ENCODE data around the gene STAB1.

DNA sequence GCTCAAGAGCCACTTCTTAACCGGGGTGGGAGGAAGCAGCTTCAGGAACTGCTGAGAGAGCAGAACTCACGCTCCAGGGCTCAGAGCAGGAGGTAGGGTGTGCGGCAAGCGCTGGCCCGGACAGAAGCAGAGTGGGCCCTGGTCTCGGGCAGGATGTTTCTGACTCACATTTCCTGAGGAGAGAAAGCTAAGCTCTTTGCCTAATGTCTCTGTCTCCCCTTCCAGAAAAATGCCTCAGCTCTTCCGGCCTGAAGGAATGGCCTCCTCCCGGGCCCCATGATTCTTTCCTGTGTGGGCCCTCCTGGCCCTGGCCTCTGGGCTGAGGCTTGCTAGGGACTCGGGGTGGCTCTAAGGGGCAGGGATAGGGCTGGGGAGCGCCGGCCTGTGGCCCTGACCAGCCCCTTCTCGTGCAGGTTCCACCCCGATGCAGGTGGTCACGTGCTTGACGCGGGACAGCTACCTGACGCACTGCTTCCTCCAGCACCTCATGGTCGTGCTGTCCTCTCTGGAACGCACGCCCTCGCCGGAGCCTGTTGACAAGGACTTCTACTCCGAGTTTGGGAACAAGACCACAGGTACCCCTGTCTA is 4.1 kb upstream of the STAB1 start:
- TF ChIP-seq, protein P1, sequence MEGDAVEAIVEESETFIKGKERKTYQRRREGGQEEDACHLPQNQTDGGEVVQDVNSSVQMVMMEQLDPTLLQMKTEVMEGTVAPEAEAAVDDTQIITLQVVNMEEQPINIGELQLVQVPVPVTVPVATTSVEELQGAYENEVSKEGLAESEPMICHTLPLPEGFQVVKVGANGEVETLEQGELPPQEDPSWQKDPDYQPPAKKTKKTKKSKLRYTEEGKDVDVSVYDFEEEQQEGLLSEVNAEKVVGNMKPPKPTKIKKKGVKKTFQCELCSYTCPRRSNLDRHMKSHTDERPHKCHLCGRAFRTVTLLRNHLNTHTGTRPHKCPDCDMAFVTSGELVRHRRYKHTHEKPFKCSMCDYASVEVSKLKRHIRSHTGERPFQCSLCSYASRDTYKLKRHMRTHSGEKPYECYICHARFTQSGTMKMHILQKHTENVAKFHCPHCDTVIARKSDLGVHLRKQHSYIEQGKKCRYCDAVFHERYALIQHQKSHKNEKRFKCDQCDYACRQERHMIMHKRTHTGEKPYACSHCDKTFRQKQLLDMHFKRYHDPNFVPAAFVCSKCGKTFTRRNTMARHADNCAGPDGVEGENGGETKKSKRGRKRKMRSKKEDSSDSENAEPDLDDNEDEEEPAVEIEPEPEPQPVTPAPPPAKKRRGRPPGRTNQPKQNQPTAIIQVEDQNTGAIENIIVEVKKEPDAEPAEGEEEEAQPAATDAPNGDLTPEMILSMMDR (IDR thresholded peaks at IDR 0.05) = no peak
- TF ChIP-seq POLR2A (IDR thresholded peaks at IDR 0.05) (no peak), EP300 (IDR thresholded peaks at IDR 0.05) (no peak), POLR2AphosphoS5 (IDR thresholded peaks at IDR 0.05) (peak; percentile 25)
